ENCODE measurements around the gene OR52N5.

Gene OR52N5

DNA sequence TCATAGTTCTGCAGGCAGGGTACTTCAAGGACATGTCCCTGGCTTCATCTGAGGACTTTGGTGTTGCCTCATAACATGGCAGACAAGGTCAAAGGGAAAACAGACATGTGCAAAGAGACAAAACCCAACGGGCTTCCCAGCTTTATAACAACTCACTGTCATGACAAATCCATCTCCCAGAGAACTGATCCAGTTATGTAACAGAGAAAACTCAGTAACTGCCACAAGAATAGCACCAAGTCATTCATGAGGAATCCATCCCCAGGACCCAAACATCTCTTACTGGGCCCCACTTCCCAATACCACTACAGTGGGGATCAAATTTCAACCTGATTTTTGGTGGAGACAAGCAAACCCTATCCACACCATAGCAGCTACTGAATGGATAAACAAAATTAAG is 16.1 kb downstream of the OR52N5 start:
- H3K27me3 ChIP-seq (ENCODE audit: control insufficient read depth, insufficient read depth, low read length): no peaks in the 10 kb centered on the region
- no peak overlapping the region for H3K9ac ChIP-seq (ENCODE audit: low read length)
- no peaks in the 10 kb centered on the region for H3K9me3 ChIP-seq (ENCODE audit: control insufficient read depth, low read length)
- no peaks in the 10 kb centered on the region for H3K36me3 ChIP-seq (ENCODE audit: control insufficient read depth, insufficient read depth, low read length)
- no peaks in the 10 kb centered on the region for H3K4me1 ChIP-seq (ENCODE audit: control insufficient read depth, insufficient read depth, low read length)
- no peak overlapping the region for H3K4me3 ChIP-seq (ENCODE audit: low read length)

DNA sequence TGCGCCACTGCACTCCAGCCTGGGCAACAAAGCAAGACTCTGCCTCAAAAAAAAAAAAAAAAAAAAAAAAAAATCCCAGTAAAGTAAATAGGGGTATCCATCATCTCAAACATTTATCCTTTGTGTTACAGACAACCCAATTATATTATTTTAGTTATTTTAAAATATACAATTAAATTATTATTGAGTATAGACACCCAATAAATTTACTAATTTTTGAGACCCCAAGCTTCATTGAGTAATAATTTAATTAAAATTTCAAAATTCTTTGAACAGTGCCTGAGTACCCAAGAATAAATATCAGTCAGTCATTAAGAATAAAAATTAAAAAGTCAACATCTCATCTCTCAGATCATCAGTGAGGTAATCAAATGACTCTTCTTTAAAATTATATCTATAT is 29.2 kb downstream of the OR52N5 start, which contains the start of gene OR52N4:
Gene OR52N4, plus strand, starts transcription at position 301 of the 400 bp plus-strand sequence. CDS start 498 bp downstream, outside the sequence.
- no peaks in the 10 kb centered on the region for H3K4me1 ChIP-seq (ENCODE audit: control insufficient read depth, insufficient read depth, low read length)
- no peak within 1 kb of the TSS for H3K4me3 ChIP-seq (ENCODE audit: low read length)

DNA sequence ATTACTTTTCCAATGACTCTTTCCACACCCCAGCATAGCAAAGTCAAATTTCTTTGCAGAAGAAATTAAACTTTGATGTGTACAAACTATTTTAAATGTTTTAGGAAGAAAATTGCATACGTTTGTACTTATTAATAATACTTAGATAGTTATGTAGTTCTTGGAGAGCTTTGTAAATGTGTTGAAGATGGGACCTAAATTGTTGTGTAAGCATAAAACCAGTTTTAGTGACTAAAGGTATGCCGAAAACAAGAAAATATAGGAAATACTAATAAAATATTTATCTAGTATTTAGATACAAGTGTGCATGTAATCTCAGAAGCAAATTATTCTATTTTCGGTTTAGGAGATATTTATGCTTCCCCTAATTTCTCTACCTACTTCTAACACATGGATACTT is 33.3 kb downstream of the OR52N5 start:
- no peaks in the 10 kb centered on the region for H3K4me1 ChIP-seq (ENCODE audit: control insufficient read depth, insufficient read depth, low read length)
- no peaks in the 10 kb centered on the region for H3K27me3 ChIP-seq (ENCODE audit: control insufficient read depth, insufficient read depth, low read length)
- H3K9ac ChIP-seq (ENCODE audit: low read length): no peak overlapping the region
- no peaks in the 10 kb centered on the region for H3K36me3 ChIP-seq (ENCODE audit: control insufficient read depth, insufficient read depth, low read length)
- no peak overlapping the region for H3K4me3 ChIP-seq (ENCODE audit: low read length)
- H3K9me3 ChIP-seq (ENCODE audit: control insufficient read depth, low read length): no peaks in the 10 kb centered on the region

More for the DNA sequence above, 29.2 kb downstream of the OR52N5 start, which contains the start of gene OR52N4:
- Histone ChIP-seq H3K27me3 (ENCODE audit: control insufficient read depth, insufficient read depth, low read length) (no peaks in the 10 kb centered on the region), H3K9ac (ENCODE audit: low read length) (no peak within 1 kb of the TSS), H3K36me3 (ENCODE audit: control insufficient read depth, insufficient read depth, low read length) (no peaks in the 10 kb centered on the region), H3K9me3 (ENCODE audit: control insufficient read depth, low read length) (no peaks in the 10 kb centered on the region)

DNA sequence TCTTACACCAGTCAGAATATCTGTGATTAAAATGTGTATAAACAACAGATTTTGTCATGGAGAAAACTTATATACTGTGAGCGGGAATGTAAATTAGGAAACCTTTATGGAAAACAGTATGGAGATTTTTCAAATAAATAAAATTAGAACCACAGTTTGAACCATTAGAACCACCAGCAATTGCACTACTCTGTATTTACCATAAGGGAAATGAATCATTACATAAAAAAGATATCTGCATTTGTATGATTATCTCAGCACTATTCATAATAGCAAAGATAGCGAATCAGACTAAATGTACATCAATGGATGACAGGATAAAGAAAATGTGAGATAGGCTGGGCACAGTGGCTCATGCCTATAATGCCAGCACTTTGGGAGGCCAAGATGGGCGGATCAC is 36.5 kb downstream of the OR52N5 start:
- Histone ChIP-seq H3K36me3 (ENCODE audit: control insufficient read depth, insufficient read depth, low read length) (no peaks in the 10 kb centered on the region), H3K4me1 (ENCODE audit: control insufficient read depth, insufficient read depth, low read length) (no peaks in the 10 kb centered on the region), H3K9ac (ENCODE audit: low read length) (no peak overlapping the region), H3K4me3 (ENCODE audit: low read length) (no peak overlapping the region), H3K9me3 (ENCODE audit: control insufficient read depth, low read length) (no peaks in the 10 kb centered on the region), H3K27me3 (ENCODE audit: control insufficient read depth, insufficient read depth, low read length) (no peaks in the 10 kb centered on the region)

DNA sequence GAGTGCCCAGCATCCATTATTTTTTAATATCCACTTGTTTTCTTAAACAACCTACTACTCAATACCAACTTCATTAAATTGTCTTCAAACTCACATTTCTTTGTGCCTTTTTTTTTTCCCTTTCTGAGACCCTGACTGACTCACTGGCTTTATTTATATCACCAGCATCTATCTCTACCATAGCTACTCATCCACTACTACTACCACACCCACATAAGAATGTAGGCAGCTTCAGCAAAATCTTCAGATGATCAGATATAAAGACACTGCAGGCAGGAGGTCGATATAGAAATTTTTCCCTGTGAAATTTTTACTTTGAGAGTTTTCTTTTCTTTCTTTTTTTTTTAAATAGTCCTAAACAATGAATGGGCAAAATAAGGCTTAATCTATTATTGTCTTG is 44.7 kb downstream of the OR52N5 start:
- Histone ChIP-seq H3K36me3 (ENCODE audit: control insufficient read depth, insufficient read depth, low read length) (no peaks in the 10 kb centered on the region), H3K27me3 (ENCODE audit: control insufficient read depth, insufficient read depth, low read length) (no peaks in the 10 kb centered on the region), H3K4me3 (ENCODE audit: low read length) (no peak overlapping the region), H3K4me1 (ENCODE audit: control insufficient read depth, insufficient read depth, low read length) (no peaks in the 10 kb centered on the region), H3K9ac (ENCODE audit: low read length) (no peak overlapping the region), H3K9me3 (ENCODE audit: control insufficient read depth, low read length) (no peaks in the 10 kb centered on the region)

DNA sequence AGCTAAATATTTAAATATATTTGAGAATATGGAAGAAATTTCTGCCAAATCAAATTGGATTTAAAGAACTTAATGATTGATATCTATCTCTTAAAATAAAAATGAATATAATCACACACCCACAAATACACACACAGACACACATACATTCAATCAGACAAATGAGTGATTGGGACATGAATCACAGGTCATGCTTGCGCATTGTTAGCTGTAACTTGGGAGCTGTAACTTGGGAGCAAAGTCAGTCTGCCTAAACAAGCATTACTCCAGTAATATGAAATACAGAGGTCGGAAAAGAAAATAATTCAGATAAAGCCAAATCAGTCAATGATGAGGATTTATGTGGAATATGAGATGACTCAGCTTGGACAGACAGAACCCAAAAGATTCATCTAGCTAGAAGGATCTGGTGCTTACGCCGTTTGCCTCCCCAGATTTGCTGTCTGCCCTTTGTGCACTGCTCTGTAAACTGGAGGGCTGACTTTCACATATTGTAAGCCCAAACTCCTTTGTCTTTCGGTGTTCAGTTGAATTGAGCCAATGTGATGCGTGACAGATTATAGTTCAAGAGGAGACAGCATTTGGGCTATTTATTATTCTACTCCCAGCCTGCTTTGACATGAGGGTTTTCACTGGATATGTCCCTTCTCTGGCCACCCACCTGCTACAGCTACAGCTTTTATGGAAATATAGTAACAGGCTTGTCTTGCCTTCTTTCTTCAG is 45.3 kb downstream of the OR52N5 start:
- Histone ChIP-seq H3K9me3 (ENCODE audit: control insufficient read depth, low read length) (no peaks in the 10 kb centered on the region), H3K4me3 (ENCODE audit: low read length) (no peak overlapping the region), H3K27me3 (ENCODE audit: control insufficient read depth, insufficient read depth, low read length) (no peaks in the 10 kb centered on the region), H3K4me1 (ENCODE audit: control insufficient read depth, insufficient read depth, low read length) (no peaks in the 10 kb centered on the region), H3K36me3 (ENCODE audit: control insufficient read depth, insufficient read depth, low read length) (no peaks in the 10 kb centered on the region), H3K9ac (ENCODE audit: low read length) (no peak overlapping the region)

DNA sequence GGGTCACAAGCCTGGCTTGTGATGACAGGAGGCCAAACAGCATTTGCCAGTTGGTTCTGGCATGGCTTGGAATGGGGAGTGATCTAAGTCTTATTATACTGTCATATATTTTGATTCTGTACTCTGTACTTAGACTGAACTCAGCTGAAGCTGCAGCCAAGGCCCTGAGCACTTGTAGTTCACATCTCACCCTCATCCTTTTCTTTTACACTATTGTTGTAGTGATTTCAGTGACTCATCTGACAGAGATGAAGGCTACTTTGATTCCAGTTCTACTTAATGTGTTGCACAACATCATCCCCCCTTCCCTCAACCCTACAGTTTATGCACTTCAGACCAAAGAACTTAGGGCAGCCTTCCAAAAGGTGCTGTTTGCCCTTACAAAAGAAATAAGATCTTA is 46.1 kb downstream of the OR52N5 start:
- no peak overlapping the region for H3K9ac ChIP-seq (ENCODE audit: low read length)
- no peaks in the 10 kb centered on the region for H3K36me3 ChIP-seq (ENCODE audit: control insufficient read depth, insufficient read depth, low read length)
- no peaks in the 10 kb centered on the region for H3K27me3 ChIP-seq (ENCODE audit: control insufficient read depth, insufficient read depth, low read length)
- H3K4me1 ChIP-seq (ENCODE audit: control insufficient read depth, insufficient read depth, low read length): no peaks in the 10 kb centered on the region
- no peaks in the 10 kb centered on the region for H3K9me3 ChIP-seq (ENCODE audit: control insufficient read depth, low read length)
- H3K4me3 ChIP-seq (ENCODE audit: low read length): no peak overlapping the region

DNA sequence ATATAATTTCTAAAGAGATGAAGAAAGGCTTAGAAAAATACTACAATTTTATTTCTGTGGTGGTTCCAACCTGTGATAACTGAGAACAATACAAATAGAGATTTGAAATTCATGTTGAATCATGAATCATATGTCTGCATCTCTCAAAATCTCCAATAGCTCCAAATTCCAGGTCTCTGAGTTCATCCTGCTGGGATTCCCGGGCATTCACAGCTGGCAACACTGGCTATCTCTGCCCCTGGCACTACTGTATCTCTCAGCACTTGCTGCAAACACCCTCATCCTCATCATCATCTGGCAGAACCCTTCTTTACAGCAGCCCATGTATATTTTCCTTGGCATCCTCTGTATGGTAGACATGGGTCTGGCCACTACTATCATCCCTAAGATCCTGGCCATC is 46.8 kb downstream of the OR52N5 start, which contains the start of gene OR56B1:
Gene OR56B1, plus strand, starts transcription at position 53 of the 400 bp plus-strand sequence. Its CDS starts 69 bp downstream, at position 122.
- Histone ChIP-seq H3K36me3 (ENCODE audit: control insufficient read depth, insufficient read depth, low read length) (no peaks in the 10 kb centered on the region), H3K9ac (ENCODE audit: low read length) (no peak within 1 kb of the TSS), H3K9me3 (ENCODE audit: control insufficient read depth, low read length) (no peaks in the 10 kb centered on the region), H3K27me3 (ENCODE audit: control insufficient read depth, insufficient read depth, low read length) (no peaks in the 10 kb centered on the region), H3K4me3 (ENCODE audit: low read length) (no peak within 1 kb of the TSS), H3K4me1 (ENCODE audit: control insufficient read depth, insufficient read depth, low read length) (no peaks in the 10 kb centered on the region)

DNA sequence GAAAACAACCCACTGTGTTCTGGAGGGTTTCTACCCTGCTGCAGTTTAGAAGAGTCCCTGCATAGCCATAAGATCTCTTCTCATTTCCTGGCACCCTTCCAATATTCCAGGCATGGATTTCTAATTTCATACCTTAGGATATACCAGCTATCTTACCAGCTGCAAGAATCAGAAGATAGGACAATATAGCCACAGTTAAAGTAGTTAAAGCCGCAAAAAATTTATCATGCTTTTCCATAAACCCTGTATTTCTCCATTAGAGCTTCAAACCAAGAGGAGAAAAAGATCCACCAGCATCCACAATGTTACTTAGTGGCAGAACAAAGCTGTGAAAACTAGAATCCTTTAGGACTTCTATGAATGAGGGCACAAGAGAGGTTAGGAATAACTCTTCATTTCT is 55.5 kb downstream of the OR52N5 start:
- Histone ChIP-seq H3K27me3 (ENCODE audit: control insufficient read depth, insufficient read depth, low read length) (no peaks in the 10 kb centered on the region), H3K9ac (ENCODE audit: low read length) (no peak overlapping the region), H3K4me3 (ENCODE audit: low read length) (no peak overlapping the region), H3K4me1 (ENCODE audit: control insufficient read depth, insufficient read depth, low read length) (no peaks in the 10 kb centered on the region), H3K36me3 (ENCODE audit: control insufficient read depth, insufficient read depth, low read length) (no peaks in the 10 kb centered on the region), H3K9me3 (ENCODE audit: control insufficient read depth, low read length) (no peaks in the 10 kb centered on the region)

DNA sequence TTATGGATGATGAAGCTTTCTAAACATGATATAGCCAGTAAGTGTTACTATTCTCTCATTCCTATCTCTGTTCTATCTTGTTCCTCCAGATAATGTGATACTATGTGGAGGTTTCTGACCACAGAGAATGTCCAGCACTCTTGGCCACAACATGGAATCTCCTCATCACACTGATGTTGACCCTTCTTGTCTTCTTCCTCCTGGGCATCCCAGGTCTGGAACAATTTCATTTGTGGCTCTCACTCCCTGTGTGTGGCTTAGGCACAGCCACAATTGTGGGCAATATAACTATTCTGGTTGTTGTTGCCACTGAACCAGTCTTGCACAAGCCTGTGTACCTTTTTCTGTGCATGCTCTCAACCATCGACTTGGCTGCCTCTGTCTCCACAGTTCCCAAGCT is 56.8 kb downstream of the OR52N5 start:
- H3K9ac ChIP-seq (ENCODE audit: low read length): no peak overlapping the region
- H3K4me3 ChIP-seq (ENCODE audit: low read length): no peak overlapping the region
- H3K27me3 ChIP-seq (ENCODE audit: control insufficient read depth, insufficient read depth, low read length): no peaks in the 10 kb centered on the region
- no peaks in the 10 kb centered on the region for H3K36me3 ChIP-seq (ENCODE audit: control insufficient read depth, insufficient read depth, low read length)
- no peaks in the 10 kb centered on the region for H3K4me1 ChIP-seq (ENCODE audit: control insufficient read depth, insufficient read depth, low read length)
- H3K9me3 ChIP-seq (ENCODE audit: control insufficient read depth, low read length): no peaks in the 10 kb centered on the region
